Measurements from ENCODE around the gene RASAL2.

DNA sequence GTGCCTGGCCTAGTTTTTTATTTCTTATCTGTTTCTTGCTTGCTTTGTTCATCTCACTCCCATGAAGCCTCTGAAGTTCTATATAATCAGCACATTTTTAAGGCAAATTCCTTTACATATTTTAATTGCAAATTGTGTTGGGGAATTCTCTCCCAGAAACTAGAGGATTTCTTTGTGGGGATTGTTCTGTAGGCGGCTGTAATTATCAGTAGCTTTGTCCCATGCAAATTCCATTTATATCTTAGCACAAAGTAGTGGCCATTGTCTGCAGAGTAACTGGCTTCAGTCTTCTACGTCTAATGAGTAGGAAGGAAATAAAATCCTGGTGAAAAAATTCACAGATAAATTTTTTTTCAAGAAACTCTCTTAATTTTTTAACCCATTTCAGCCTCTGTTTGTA, 367.2 kb downstream of the RASAL2 start:
- TF ChIP-seq, protein P1, sequence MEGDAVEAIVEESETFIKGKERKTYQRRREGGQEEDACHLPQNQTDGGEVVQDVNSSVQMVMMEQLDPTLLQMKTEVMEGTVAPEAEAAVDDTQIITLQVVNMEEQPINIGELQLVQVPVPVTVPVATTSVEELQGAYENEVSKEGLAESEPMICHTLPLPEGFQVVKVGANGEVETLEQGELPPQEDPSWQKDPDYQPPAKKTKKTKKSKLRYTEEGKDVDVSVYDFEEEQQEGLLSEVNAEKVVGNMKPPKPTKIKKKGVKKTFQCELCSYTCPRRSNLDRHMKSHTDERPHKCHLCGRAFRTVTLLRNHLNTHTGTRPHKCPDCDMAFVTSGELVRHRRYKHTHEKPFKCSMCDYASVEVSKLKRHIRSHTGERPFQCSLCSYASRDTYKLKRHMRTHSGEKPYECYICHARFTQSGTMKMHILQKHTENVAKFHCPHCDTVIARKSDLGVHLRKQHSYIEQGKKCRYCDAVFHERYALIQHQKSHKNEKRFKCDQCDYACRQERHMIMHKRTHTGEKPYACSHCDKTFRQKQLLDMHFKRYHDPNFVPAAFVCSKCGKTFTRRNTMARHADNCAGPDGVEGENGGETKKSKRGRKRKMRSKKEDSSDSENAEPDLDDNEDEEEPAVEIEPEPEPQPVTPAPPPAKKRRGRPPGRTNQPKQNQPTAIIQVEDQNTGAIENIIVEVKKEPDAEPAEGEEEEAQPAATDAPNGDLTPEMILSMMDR (conservative IDR thresholded peaks at IDR 0.05 in 1 of 2, IDR thresholded peaks at IDR 0.05 in 1 of 2; ENCODE audit: extremely low read depth in 1 of 2, insufficient read depth in 1 of 2, low read depth in 1 of 2, low read length in 2 of 2) = no peak
- TF ChIP-seq EZH2 (IDR thresholded peaks at IDR 0.05; ENCODE audit: borderline replicate concordance, low read length) = no peak

Data from mammary epithelial cell (primary cell).